GM21723 (cell line): ENCODE data around the gene AXIN1.
"Not testable (repeated sequence)": the region's sequence is repeated elsewhere in the genome, so short reads cannot be mapped to it uniquely, and the experiment has no call there.

Experiments used
- ATAC-seq: cut with Tn5 transposase; IDR thresholded peaks from one replicate; pipeline ENCODE4 v1.9.1; 2021; ENCODE audit warnings: mild to moderate bottlenecking, moderate library complexity; ENCODE audit not compliant: unreplicated experiment

Gene AXIN1

GRCh38 chr16:333406-334094, 19.0 kb downstream of the AXIN1 start:
- ATAC-seq, result no peak

GRCh38 chr16:331181-331814, 21.2 kb downstream of the AXIN1 start:
- ATAC-seq, result not testable (repeated sequence)

GRCh38 chr16:330741-331140, 21.8 kb downstream of the AXIN1 start:
- ATAC-seq, result no peak

- ATAC-seq, result no peak
Observed at GRCh38 chr16:325375-326145, 27.0 kb downstream of the AXIN1 start.

GRCh38 chr16:324451-325334, 27.8 kb downstream of the AXIN1 start:
- peak; percentile 52 for ATAC-seq

GRCh38 chr16:324201-324450, 28.4 kb downstream of the AXIN1 start:
- ATAC-seq, result no peak

- ATAC-seq, result no peak
Observed at GRCh38 chr16:322476-323143, 29.9 kb downstream of the AXIN1 start.

- ATAC-seq, result no peak
Observed at GRCh38 chr16:321532-321931, 31.0 kb downstream of the AXIN1 start.

GRCh38 chr16:320206-320605, 32.3 kb downstream of the AXIN1 start:
- ATAC-seq, result no peak

- no peak for ATAC-seq
Observed at GRCh38 chr16:318628-319027, 33.9 kb downstream of the AXIN1 start.

GRCh38 chr16:317583-317982, 34.9 kb downstream of the AXIN1 start:
- no peak for ATAC-seq

- ATAC-seq, result no peak
Observed at GRCh38 chr16:316741-317464, 35.6 kb downstream of the AXIN1 start.

- ATAC-seq, result no peak
Observed at GRCh38 chr16:314795-315299, 37.7 kb downstream of the AXIN1 start.

GRCh38 chr16:314351-314750, 38.2 kb downstream of the AXIN1 start:
- no peak for ATAC-seq

- ATAC-seq, result no peak
Observed at GRCh38 chr16:311725-312124, 40.8 kb downstream of the AXIN1 start.

- ATAC-seq, result no peak
Observed at GRCh38 chr16:309476-309875, 43.0 kb downstream of the AXIN1 start.

- ATAC-seq, result no peak
Observed at GRCh38 chr16:307691-308312, 44.7 kb downstream of the AXIN1 start.

GRCh38 chr16:306911-307370, 45.6 kb downstream of the AXIN1 start:
- ATAC-seq, result no peak

- no peak for ATAC-seq
Observed at GRCh38 chr16:305916-306626, 46.5 kb downstream of the AXIN1 start.
